BE2C (cell line): ENCODE results near the gene ZPBP.
"Not testable (repeated sequence)": the region's sequence is repeated elsewhere in the genome, so short reads cannot be mapped to it uniquely, and the experiment has no call there.

Experiments used
- DNase-seq: peaks from one replicate; pipeline ENCODE4 v3.0.0-alpha.2; 2020
- H3K27me3 ChIP-seq: fragments of 250-450 bp; sonication (Bioruptor Pico); 2 replicates; pipeline ENCODE4 v1.5.1; 2020; ENCODE audit warnings: mild to moderate bottlenecking
- H3K36me3 ChIP-seq: fragments of 250-450 bp; sonication (Bioruptor Pico); 2 replicates; pipeline ENCODE4 v1.5.1; 2020; ENCODE audit warnings: mild to moderate bottlenecking
- H3K4me1 ChIP-seq: fragments of 250-450 bp; sonication (Bioruptor Pico); 2 replicates; pipeline ENCODE4 v1.5.1; 2020
- H3K4me3 ChIP-seq: 2 replicates; pipeline ENCODE4 v1.5.1; 2011; ENCODE audit warnings: low read depth, low read length
- H3K9me3 ChIP-seq: fragments of 250-450 bp; sonication (Bioruptor Pico); 2 replicates; pipeline ENCODE4 v1.5.1; 2020
- TF ChIP-seq, protein P1 (sequence below): IDR thresholded peaks from 2 replicates; pipeline ENCODE4 v1.5.1; 2012; ENCODE audit warnings: mild to moderate bottlenecking, low read depth, low read length

Gene ZPBP

DNA sequence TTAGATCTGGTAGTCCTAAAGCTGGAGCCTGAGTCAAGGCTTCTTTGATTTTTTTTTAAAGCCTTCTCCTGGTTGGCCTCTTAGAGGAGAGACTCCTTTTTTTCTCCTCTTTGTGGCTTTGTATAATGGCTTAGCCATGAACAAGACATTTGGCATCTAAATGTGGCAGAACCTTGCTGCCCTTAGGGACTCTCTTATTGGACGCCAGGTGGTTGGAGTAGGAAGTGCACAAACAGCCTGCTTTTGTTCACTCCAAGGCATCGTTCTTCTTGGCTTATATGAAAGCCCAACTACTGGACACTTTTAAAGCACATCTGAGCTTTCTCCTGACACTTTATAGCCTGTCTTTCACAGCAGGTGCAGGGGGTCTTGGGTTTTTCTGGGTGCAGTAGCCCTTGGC is 25.0 kb downstream of the ZPBP start:
- H3K36me3 ChIP-seq, result no peaks in the 10 kb centered on the region
- no peaks in the 10 kb centered on the region for H3K9me3 ChIP-seq
- H3K4me3 ChIP-seq, result no peak overlapping the region
- H3K27me3 ChIP-seq, result no peaks in the 10 kb centered on the region
- H3K4me1 ChIP-seq, result no peaks in the 10 kb centered on the region
- TF ChIP-seq, protein P1, sequence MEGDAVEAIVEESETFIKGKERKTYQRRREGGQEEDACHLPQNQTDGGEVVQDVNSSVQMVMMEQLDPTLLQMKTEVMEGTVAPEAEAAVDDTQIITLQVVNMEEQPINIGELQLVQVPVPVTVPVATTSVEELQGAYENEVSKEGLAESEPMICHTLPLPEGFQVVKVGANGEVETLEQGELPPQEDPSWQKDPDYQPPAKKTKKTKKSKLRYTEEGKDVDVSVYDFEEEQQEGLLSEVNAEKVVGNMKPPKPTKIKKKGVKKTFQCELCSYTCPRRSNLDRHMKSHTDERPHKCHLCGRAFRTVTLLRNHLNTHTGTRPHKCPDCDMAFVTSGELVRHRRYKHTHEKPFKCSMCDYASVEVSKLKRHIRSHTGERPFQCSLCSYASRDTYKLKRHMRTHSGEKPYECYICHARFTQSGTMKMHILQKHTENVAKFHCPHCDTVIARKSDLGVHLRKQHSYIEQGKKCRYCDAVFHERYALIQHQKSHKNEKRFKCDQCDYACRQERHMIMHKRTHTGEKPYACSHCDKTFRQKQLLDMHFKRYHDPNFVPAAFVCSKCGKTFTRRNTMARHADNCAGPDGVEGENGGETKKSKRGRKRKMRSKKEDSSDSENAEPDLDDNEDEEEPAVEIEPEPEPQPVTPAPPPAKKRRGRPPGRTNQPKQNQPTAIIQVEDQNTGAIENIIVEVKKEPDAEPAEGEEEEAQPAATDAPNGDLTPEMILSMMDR, result peak; percentile 24
- no peak for DNase-seq

GRCh38 chr7:50062951-50063350 is 30.1 kb downstream of the ZPBP start:
- H3K4me1 ChIP-seq, result no peaks in the 10 kb centered on the region
- H3K27me3 ChIP-seq, result no peaks in the 10 kb centered on the region
- no peaks in the 10 kb centered on the region for H3K9me3 ChIP-seq
- H3K36me3 ChIP-seq, result no peaks in the 10 kb centered on the region
- H3K4me3 ChIP-seq, result no peak overlapping the region
- TF ChIP-seq, protein P1, result no peak
- DNase-seq, result no peak

DNA sequence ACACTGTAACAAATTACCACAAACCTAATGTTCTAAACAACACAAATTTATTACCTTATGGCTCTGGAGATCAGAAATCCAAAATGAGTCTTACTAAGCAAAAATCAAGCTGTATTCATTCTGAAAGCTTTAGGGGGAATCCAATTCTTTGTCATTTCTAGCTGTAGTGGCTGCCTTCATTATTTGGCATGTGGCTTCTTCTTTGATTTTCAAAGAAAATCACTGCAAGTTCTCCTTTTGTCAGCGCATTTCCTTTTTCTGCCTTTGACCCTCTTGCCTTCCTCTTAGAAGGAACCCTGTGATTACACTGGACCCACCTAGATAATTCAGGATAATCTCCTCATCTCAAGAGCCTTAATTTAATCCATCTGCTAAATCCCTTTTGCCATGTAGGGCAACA is 36.9 kb downstream of the ZPBP start:
- Histone ChIP-seq H3K9me3 (no peaks in the 10 kb centered on the region), H3K36me3 (no peaks in the 10 kb centered on the region), H3K27me3 (no peaks in the 10 kb centered on the region), H3K4me3 (no peak overlapping the region), H3K4me1 (no peaks in the 10 kb centered on the region)
- no peak for DNase-seq
- TF ChIP-seq, protein P1, result no peak

DNA sequence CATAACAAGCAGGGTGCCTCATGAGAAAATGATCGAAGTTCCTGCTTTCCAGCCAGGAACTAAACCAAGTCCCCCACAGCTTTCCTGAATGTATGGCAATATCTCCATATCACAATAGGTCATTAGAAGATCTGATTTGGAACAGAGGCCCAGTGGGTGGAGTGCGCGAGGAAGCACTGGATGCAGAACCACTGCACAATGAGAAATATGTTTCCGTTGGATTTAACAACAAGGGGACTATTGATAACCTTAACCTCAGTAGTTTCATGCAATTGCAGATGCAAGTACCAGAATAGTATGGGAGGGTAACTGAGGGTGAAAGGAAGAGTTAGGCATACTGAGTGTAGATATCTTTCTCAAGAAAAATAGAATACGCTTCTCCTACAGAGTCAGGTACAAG is 45.3 kb downstream of the ZPBP start:
- H3K4me3 ChIP-seq, result no peak overlapping the region
- no peak for DNase-seq
- no peaks in the 10 kb centered on the region for H3K9me3 ChIP-seq
- H3K4me1 ChIP-seq, result no peaks in the 10 kb centered on the region
- TF ChIP-seq, protein P1, result no peak
- H3K36me3 ChIP-seq, result no peaks in the 10 kb centered on the region
- no peaks in the 10 kb centered on the region for H3K27me3 ChIP-seq

GRCh38 chr7:50041165-50041564 is 51.9 kb downstream of the ZPBP start:
- not testable (repeated sequence) for H3K4me3 ChIP-seq

GRCh38 chr7:50037086-50037485 is 56.0 kb downstream of the ZPBP start:
- no peak for DNase-seq
- Histone ChIP-seq H3K36me3 (no peaks in the 10 kb centered on the region), H3K27me3 (no peaks in the 10 kb centered on the region), H3K4me1 (no peaks in the 10 kb centered on the region), H3K4me3 (no peak overlapping the region), H3K9me3 (no peaks in the 10 kb centered on the region)
- TF ChIP-seq, protein P1, result no peak

More at GRCh38 chr7:50041165-50041564, 51.9 kb downstream of the ZPBP start:
- H3K4me1 ChIP-seq, H3K27me3 ChIP-seq, DNase-seq, H3K36me3 ChIP-seq, H3K9me3 ChIP-seq: not testable (repeated sequence)

- no peak for DNase-seq
- TF ChIP-seq, protein P1, result no peak
- H3K4me1 ChIP-seq, result no peaks in the 10 kb centered on the region
- H3K9me3 ChIP-seq, result no peaks in the 10 kb centered on the region
- H3K36me3 ChIP-seq, result no peaks in the 10 kb centered on the region
- H3K27me3 ChIP-seq, result no peaks in the 10 kb centered on the region
- no peak overlapping the region for H3K4me3 ChIP-seq
Measured at GRCh38 chr7:50022991-50023390, 70.1 kb downstream of the ZPBP start.
